Natural killer cell (primary cell): ENCODE data around the gene PSPH. TPM values are rescaled to one million over a fixed set of nuclear protein-coding genes. Genes with fewer than 3 reads are reported as not detected.
A peak's percentile ranks its signal among the peaks of the same experiment; 100 is the strongest.

Source experiments
- ATAC-seq, 3 donors: fragments of 150-1000 bp in 2 of 3; fragments of 200-7000 bp in 1 of 3; cut with Tn5 transposase; 1 replicate in 1 of 3; 2 replicates in 2 of 3; pipeline ENCODE4 v1.10.0; 2021; ENCODE audit warnings: mild to moderate bottlenecking in 2 of 3, moderate library complexity in 2 of 3
- DNase-seq, 2 donors: peaks; one replicate each; pipeline versions ENCODE4 v3.0.0 to v3.0.0-alpha.2; 2013 to 2021; ENCODE audit warnings: mixed read lengths in 1 of 2
- H3K27ac ChIP-seq: one replicate; pipeline ENCODE4 v1.5.1; 2013; ENCODE audit warnings: mild to moderate bottlenecking, low read length
- H3K27me3 ChIP-seq: one replicate; pipeline ENCODE4 v1.6.1; 2013; ENCODE audit warnings: low read length; ENCODE audit not compliant: control insufficient read depth, insufficient read depth
- H3K36me3 ChIP-seq: one replicate; pipeline ENCODE4 v1.6.1; 2013; ENCODE audit warnings: low read length; ENCODE audit not compliant: control insufficient read depth, insufficient read depth
- H3K4me1 ChIP-seq: one replicate; pipeline ENCODE4 v1.6.1; 2013; ENCODE audit warnings: low read length; ENCODE audit not compliant: control insufficient read depth, insufficient read depth
- H3K4me3 ChIP-seq: one replicate; pipeline ENCODE4 v1.5.1; 2013; ENCODE audit warnings: low read length
- H3K9me3 ChIP-seq: one replicate; pipeline ENCODE4 v1.6.1; 2013; ENCODE audit warnings: low read length; ENCODE audit not compliant: control insufficient read depth, insufficient read depth
- H3K27ac Mint-ChIP-seq, 2 donors: one replicate each; pipeline ENCODE4 v1.8.0; 2022; ENCODE audit warnings: mild to moderate bottlenecking in 2 of 2, mixed read lengths in 2 of 2, moderate library complexity in 1 of 2
- H3K27me3 Mint-ChIP-seq, 2 donors: one replicate each; pipeline ENCODE4 v1.8.0; 2022; ENCODE audit warnings: low read depth in 2 of 2, mixed read lengths in 2 of 2
- H3K36me3 Mint-ChIP-seq: one replicate; pipeline ENCODE4 v1.8.0; 2022; ENCODE audit warnings: mixed read lengths
- H3K4me1 Mint-ChIP-seq, 2 donors: one replicate each; pipeline ENCODE4 v1.8.0; 2022; ENCODE audit warnings: mixed read lengths in 2 of 2
- H3K4me3 Mint-ChIP-seq: one replicate; pipeline ENCODE4 v1.8.0; 2022; ENCODE audit warnings: mild to moderate bottlenecking, moderate library complexity, mixed read lengths
- H3K9me3 Mint-ChIP-seq, 2 donors: one replicate each; pipeline ENCODE4 v1.8.0; 2022; ENCODE audit warnings: mixed read lengths in 2 of 2
- CTCF ChIP-seq: fragments of 200-600 bp; IDR thresholded peaks from one replicate; pipeline ENCODE4 v1.8.0; 2022; ENCODE audit warnings: antibody characterized with exemption
- WGBS: methylation state at CpG from one replicate; pipeline ENCODE4 v1.1.7; 2013; ENCODE audit warnings: missing lambda C conversion rate; ENCODE audit not compliant: insufficient coverage; 5-methylcytosine and 5-hydroxymethylcytosine counted together
- intact Hi-C: fragments of 100-400 bp; cut with micrococcal nuclease; formaldehyde crosslinking; loops from one replicate; pipeline ENCODE4 v1.14.2; 2022
- total RNA-seq, 4 donors: library from RNA; stranded (reverse); fragments of 120-200 nt in 1 of 4; gene quantifications; one replicate each; pipeline versions ENCODE4 v1.2.3 to v1.2.4, GENCODE V29; 2013 to 2022

The PSPH gene
- total RNA-seq, 3 donors from 2014 or later (not counting 1 experiment from before 2014, with no cell fraction given) = 2.8 to 4.1 (median 3.8) TPM

- ATAC-seq (no peak), DNase-seq (no peak)
- Mint-ChIP-seq H3K4me3 (no peak overlapping the region), H3K27me3 (no peaks in the 10 kb centered on the region), H3K27ac (peak overlapping the region in 1 of 2 donors; percentile 51), H3K36me3 (no peaks in the 10 kb centered on the region), H3K9me3 (no peaks in the 10 kb centered on the region), H3K4me1 (peaks cover 26 to 40% of the 10 kb centered on the region in 2 donors)
- 80% methylated on average over 6 of the region's 6 CpGs for WGBS
- no peaks in the 10 kb centered on the region for H3K36me3 ChIP-seq
- H3K9me3 ChIP-seq = no peaks in the 10 kb centered on the region
- no peaks in the 10 kb centered on the region for H3K27me3 ChIP-seq
- TF ChIP-seq CTCF = no peak
- no peak overlapping the region for H3K27ac ChIP-seq
- peaks cover 11% of the 10 kb centered on the region for H3K4me1 ChIP-seq
- intact Hi-C loops = loop anchor here (10.0 kb wide), 1 partner anchor 432 kb away; no protein-coding TSS in a partner anchor
- H3K4me3 ChIP-seq = no peak overlapping the region
Observed at GRCh38 chr7:55966851-55967250, 84.4 kb downstream of the PSPH start.

GRCh38 chr7:55965805-55966421 lies 85.3 kb downstream of the PSPH start:
- H3K9me3 ChIP-seq = no peaks in the 10 kb centered on the region
- Mint-ChIP-seq H3K36me3 (no peaks in the 10 kb centered on the region), H3K27ac (peak overlapping the region; percentile 77 to 82), H3K4me3 (peak overlapping the region; percentile 50), H3K9me3 (no peaks in the 10 kb centered on the region), H3K4me1 (peaks cover 20 to 34% of the 10 kb centered on the region in 2 donors), H3K27me3 (no peaks in the 10 kb centered on the region)
- H3K4me3 ChIP-seq = no peak overlapping the region
- H3K27me3 ChIP-seq = no peaks in the 10 kb centered on the region
- DNase-seq (no peak), ATAC-seq (no peak)
- intact Hi-C loops = loop anchor here (2.0 to 10.0 kb wide), 2 partner anchors 15 to 431 kb away; partner anchors contain the start of gene MRPS17
- H3K4me1 ChIP-seq = peaks cover 11% of the 10 kb centered on the region
- no peak overlapping the region for H3K27ac ChIP-seq
- 97% methylated on average over 13 of the region's 13 CpGs for WGBS
- TF ChIP-seq CTCF = no peak
- H3K36me3 ChIP-seq = no peaks in the 10 kb centered on the region

GRCh38 chr7:55965100-55965470 lies 86.2 kb downstream of the PSPH start:
- peaks cover 11% of the 10 kb centered on the region for H3K4me1 ChIP-seq
- Mint-ChIP-seq H3K27ac (peak overlapping the region; percentile 77 to 82), H3K27me3 (no peaks in the 10 kb centered on the region), H3K4me1 (peaks cover 11 to 25% of the 10 kb centered on the region in 2 donors), H3K9me3 (no peaks in the 10 kb centered on the region), H3K4me3 (peak overlapping the region; percentile 77), H3K36me3 (no peaks in the 10 kb centered on the region)
- no peaks in the 10 kb centered on the region for H3K9me3 ChIP-seq
- intact Hi-C loops = loop anchor here (2.0 to 10.0 kb wide), 2 partner anchors 14 to 430 kb away; partner anchors contain the start of gene MRPS17
- H3K36me3 ChIP-seq = no peaks in the 10 kb centered on the region
- peak overlapping the region; percentile 77 for H3K27ac ChIP-seq
- DNase-seq (no peak), ATAC-seq (no peak)
- peak overlapping the region; percentile 26 for H3K4me3 ChIP-seq
- WGBS = 2% methylated on average over 13 of the region's 14 CpGs
- H3K27me3 ChIP-seq = no peaks in the 10 kb centered on the region
- TF ChIP-seq CTCF = no peak
